Neuronal stem cell (in vitro differentiated cells): ENCODE measurements around the gene RPL10A.
A peak's percentile ranks its signal among the peaks of the same experiment; 100 is the strongest.

Source experiments
- DNase-seq: peaks from one replicate; pipeline ENCODE4 v3.0.0-alpha.2; 2013; ENCODE audit warnings: low spot score
- H2AFZ ChIP-seq: one replicate; pipeline ENCODE4 v1.6.1; 2013; ENCODE audit warnings: mild to moderate bottlenecking, low read length, inconsistent platforms
- H2AK5ac ChIP-seq: 2 replicates; pipeline ENCODE4 v1.6.1; 2013; ENCODE audit warnings: low read depth, mild to moderate bottlenecking, inconsistent platforms, low read length, moderate library complexity, mixed read lengths
- H2BK120ac ChIP-seq: 2 replicates; pipeline ENCODE4 v1.6.1; 2013; ENCODE audit warnings: low read depth, mild to moderate bottlenecking, inconsistent platforms, low read length, moderate library complexity, mixed read lengths
- H2BK12ac ChIP-seq: one replicate; pipeline ENCODE4 v1.6.1; 2013; ENCODE audit warnings: low read length, inconsistent platforms
- H2BK15ac ChIP-seq: 2 replicates; pipeline ENCODE4 v1.6.1; 2013; ENCODE audit warnings: mild to moderate bottlenecking, low read length, inconsistent platforms, mixed read lengths
- H2BK5ac ChIP-seq: one replicate; pipeline ENCODE4 v1.6.1; 2013; ENCODE audit warnings: inconsistent platforms, mild to moderate bottlenecking, low read length, moderate library complexity
- H3K14ac ChIP-seq: one replicate; pipeline ENCODE4 v1.6.1; 2013; ENCODE audit warnings: low read length, inconsistent platforms
- H3K18ac ChIP-seq: 2 replicates; pipeline ENCODE4 v1.6.1; 2013; ENCODE audit warnings: low read length, inconsistent platforms
- H3K23ac ChIP-seq: 2 replicates; pipeline ENCODE4 v1.6.1; 2013; ENCODE audit warnings: low read depth, mild to moderate bottlenecking, mixed read lengths, low read length, inconsistent platforms; ENCODE audit not compliant: poor library complexity
- H3K27ac ChIP-seq: replicated peaks from 3 replicates; pipeline ENCODE4 v1.5.1; 2013; ENCODE audit warnings: low read length, inconsistent platforms
- H3K27me3 ChIP-seq, 3 experiments: 2 replicates each; pipeline ENCODE4 v1.6.1; 2013; ENCODE audit warnings: low read length in 3 of 3, mild to moderate bottlenecking in 2 of 3, inconsistent platforms in 1 of 3, low read depth in 1 of 3, mixed read lengths in 1 of 3, moderate library complexity in 1 of 3; ENCODE audit not compliant: control insufficient read depth in 3 of 3, insufficient read depth in 3 of 3
- H3K36me3 ChIP-seq, 2 donors: replicated peaks in 1 of 2; 2 replicates each; pipeline ENCODE4 v1.6.1; 2013; ENCODE audit warnings: low read length in 2 of 2; ENCODE audit not compliant: control insufficient read depth in 2 of 2, insufficient read depth in 2 of 2
- H3K4ac ChIP-seq: 2 replicates; pipeline ENCODE4 v1.6.1; 2013; ENCODE audit warnings: inconsistent platforms, mild to moderate bottlenecking, low read length, moderate library complexity
- H3K4me1 ChIP-seq, 2 donors: 1 replicate in 1 of 2; 2 replicates in 1 of 2; pipeline ENCODE4 v1.6.1; 2013; ENCODE audit warnings: low read length in 2 of 2, low read depth in 1 of 2; ENCODE audit not compliant: control insufficient read depth in 2 of 2, insufficient read depth in 1 of 2
- H3K4me2 ChIP-seq: one replicate; pipeline ENCODE4 v1.6.1; 2013; ENCODE audit warnings: mild to moderate bottlenecking, low read length, inconsistent platforms; ENCODE audit not compliant: insufficient read depth, poor library complexity, severe bottlenecking
- H3K4me3 ChIP-seq, 2 donors: 2 replicates each; pipeline ENCODE4 v1.5.1; 2013; ENCODE audit warnings: low read length in 2 of 2, mild to moderate bottlenecking in 2 of 2, inconsistent platforms in 1 of 2, moderate library complexity in 1 of 2
- H3K79me1 ChIP-seq: one replicate; pipeline ENCODE4 v1.6.1; 2013; ENCODE audit warnings: low read depth, mild to moderate bottlenecking, inconsistent platforms, low read length, moderate library complexity
- H3K9ac ChIP-seq: one replicate; pipeline ENCODE4 v1.6.1; 2013; ENCODE audit warnings: mild to moderate bottlenecking, low read depth, low read length, inconsistent platforms; ENCODE audit not compliant: poor library complexity
- H3K9me3 ChIP-seq, 2 donors: replicated peaks in 1 of 2; 2 replicates each; pipeline versions ENCODE3 to v1.6.1; 2013; ENCODE audit warnings: low read length in 2 of 2, mild to moderate bottlenecking in 2 of 2, inconsistent platforms in 1 of 2, low read depth in 1 of 2, mixed read lengths in 1 of 2, moderate library complexity in 1 of 2; ENCODE audit not compliant: control insufficient read depth in 2 of 2, insufficient read depth in 1 of 2
- H4K8ac ChIP-seq: one replicate; pipeline ENCODE4 v1.6.1; 2013; ENCODE audit warnings: low read depth, mild to moderate bottlenecking, inconsistent platforms, low read length, moderate library complexity
- H4K91ac ChIP-seq: one replicate; pipeline ENCODE4 v1.6.1; 2013; ENCODE audit warnings: low read length, low read depth, mild to moderate bottlenecking, inconsistent platforms; ENCODE audit not compliant: poor library complexity
- WGBS, 2 donors: extraction: QIAGEN DNeasy Blood & Tissue Kit; methylation state at CpG; one replicate each; pipeline ENCODE4 v1.1.7; 2013; ENCODE audit warnings: missing lambda C conversion rate in 2 of 2, mixed read lengths in 1 of 2; ENCODE audit not compliant: insufficient read length in 2 of 2, insufficient replicate concordance in 1 of 2; ENCODE audit errors: extremely low coverage in 2 of 2; 5-methylcytosine and 5-hydroxymethylcytosine counted together

The RPL10A gene

DNA sequence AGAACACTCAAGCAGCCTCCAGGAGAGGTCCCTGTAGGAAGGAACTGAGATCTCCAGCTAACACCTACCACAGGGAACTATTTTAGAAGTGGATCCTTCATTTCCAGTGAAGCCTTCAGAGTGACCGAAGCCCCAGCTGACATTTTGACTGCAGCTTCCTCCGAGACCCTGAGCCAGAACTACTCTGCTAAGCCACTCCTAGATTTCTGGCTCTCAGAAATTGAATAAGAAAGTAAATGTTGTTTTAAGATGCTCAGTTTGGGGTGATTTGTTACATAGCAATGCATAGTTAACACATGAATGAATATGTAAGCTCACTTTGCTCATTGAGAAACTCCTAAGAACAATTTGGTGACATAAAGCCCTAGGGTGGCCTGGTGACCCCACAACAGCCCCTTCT, 39.0 kb downstream of the RPL10A start:
- Histone ChIP-seq H3K9ac (no peak overlapping the region), H2AFZ (no peak overlapping the region), H3K4me3 (no peak overlapping the region), H3K27me3 (peaks cover 0 to 9% (median 5%) of the 10 kb centered on the region in 3 experiments), H2BK120ac (no peak overlapping the region), H3K79me1 (no peaks in the 10 kb centered on the region), H3K23ac (no peak overlapping the region), H3K4ac (no peak overlapping the region), H2AK5ac (no peak overlapping the region), H2BK15ac (no peak overlapping the region), H3K4me1 (peaks cover 11 to 28% of the 10 kb centered on the region in 2 donors), H2BK5ac (no peak overlapping the region), H3K14ac (no peak overlapping the region), H4K8ac (no peak overlapping the region), H3K9me3 (no peaks in the 10 kb centered on the region), H3K36me3 (no peaks in the 10 kb centered on the region), H2BK12ac (no peak overlapping the region), H3K18ac (no peak overlapping the region), H3K4me2 (no peak overlapping the region), H4K91ac (no peak overlapping the region), H3K27ac (no peak overlapping the region)
- WGBS, 2 donors: no CpG with 5 or more reads among the region's 2 CpGs
- no peak for DNase-seq

DNA sequence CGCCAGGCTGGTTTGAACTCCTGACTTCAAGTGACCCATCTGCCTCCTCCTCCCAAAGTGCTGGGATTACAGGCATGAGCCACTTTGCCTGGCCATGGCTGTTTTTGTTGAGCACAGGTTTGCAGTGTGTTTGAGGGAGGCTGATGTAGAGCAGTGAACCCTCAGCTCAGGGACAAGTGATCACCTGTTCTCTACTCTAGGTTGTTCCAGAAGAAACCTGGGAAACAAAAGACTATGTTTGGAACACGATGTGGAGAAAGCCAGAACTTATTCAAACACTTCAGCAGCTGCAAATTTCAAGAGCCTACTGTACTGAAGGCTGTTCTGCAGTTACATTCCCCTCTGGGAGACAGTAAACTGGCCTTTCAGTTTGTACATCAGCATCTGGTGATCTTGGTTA, 39.8 kb downstream of the RPL10A start:
- Histone ChIP-seq H3K18ac (no peak overlapping the region), H2BK12ac (no peak overlapping the region), H3K4ac (no peak overlapping the region), H2BK120ac (no peak overlapping the region), H3K27me3 (peaks cover 0 to 9% (median 5%) of the 10 kb centered on the region in 3 experiments), H3K79me1 (no peaks in the 10 kb centered on the region), H2BK5ac (no peak overlapping the region), H3K23ac (no peak overlapping the region), H3K9ac (no peak overlapping the region), H4K8ac (no peak overlapping the region), H3K14ac (no peak overlapping the region), H2AFZ (no peak overlapping the region), H2BK15ac (no peak overlapping the region), H4K91ac (no peak overlapping the region), H3K4me3 (no peak overlapping the region), H3K27ac (no peak overlapping the region), H3K4me1 (peaks cover 11 to 35% of the 10 kb centered on the region in 2 donors), H3K4me2 (no peak overlapping the region), H3K36me3 (no peaks in the 10 kb centered on the region), H2AK5ac (no peak overlapping the region), H3K9me3 (no peaks in the 10 kb centered on the region)
- no CpG with 5 or more reads among the region's 2 CpGs for WGBS, 2 donors
- no peak for DNase-seq

DNA sequence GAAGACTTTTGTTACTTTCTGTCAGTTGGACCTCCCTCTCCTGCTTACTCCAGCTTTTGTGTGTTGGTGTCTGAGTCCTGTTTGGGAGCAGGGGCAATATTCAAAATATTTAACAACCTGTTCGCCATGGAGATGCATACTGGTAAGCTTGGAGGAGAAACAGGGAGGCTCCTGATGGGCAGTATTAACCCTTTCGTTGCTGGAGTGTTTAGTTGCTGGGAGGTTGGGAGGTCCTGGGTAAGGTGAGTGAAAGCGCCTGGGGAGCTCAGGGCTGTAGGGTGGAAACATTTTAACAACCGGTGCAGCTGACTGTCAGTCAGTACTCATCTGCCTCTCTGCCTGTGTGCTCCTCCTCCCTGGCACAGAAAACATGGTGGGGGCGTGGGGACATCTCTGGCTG, 40.3 kb downstream of the RPL10A start:
- Histone ChIP-seq H2AFZ (peak overlapping the region; percentile 20), H4K8ac (no peak overlapping the region), H3K4me1 (peaks cover 11 to 35% of the 10 kb centered on the region in 2 donors), H3K36me3 (no peaks in the 10 kb centered on the region), H3K4ac (no peak overlapping the region), H3K4me3 (no peak overlapping the region), H3K9ac (no peak overlapping the region), H3K27me3 (peaks cover 0 to 9% (median 5%) of the 10 kb centered on the region in 3 experiments), H3K27ac (no peak overlapping the region), H3K79me1 (no peaks in the 10 kb centered on the region), H2AK5ac (peak overlapping the region; percentile 40), H3K14ac (no peak overlapping the region), H3K18ac (peak overlapping the region; percentile 68), H3K23ac (no peak overlapping the region), H2BK5ac (no peak overlapping the region), H3K9me3 (no peaks in the 10 kb centered on the region), H4K91ac (no peak overlapping the region), H2BK15ac (no peak overlapping the region), H3K4me2 (no peak overlapping the region), H2BK120ac (no peak overlapping the region), H2BK12ac (no peak overlapping the region)
- no peak for DNase-seq
- no CpG with 5 or more reads among the region's 5 CpGs for WGBS, 2 donors

DNA sequence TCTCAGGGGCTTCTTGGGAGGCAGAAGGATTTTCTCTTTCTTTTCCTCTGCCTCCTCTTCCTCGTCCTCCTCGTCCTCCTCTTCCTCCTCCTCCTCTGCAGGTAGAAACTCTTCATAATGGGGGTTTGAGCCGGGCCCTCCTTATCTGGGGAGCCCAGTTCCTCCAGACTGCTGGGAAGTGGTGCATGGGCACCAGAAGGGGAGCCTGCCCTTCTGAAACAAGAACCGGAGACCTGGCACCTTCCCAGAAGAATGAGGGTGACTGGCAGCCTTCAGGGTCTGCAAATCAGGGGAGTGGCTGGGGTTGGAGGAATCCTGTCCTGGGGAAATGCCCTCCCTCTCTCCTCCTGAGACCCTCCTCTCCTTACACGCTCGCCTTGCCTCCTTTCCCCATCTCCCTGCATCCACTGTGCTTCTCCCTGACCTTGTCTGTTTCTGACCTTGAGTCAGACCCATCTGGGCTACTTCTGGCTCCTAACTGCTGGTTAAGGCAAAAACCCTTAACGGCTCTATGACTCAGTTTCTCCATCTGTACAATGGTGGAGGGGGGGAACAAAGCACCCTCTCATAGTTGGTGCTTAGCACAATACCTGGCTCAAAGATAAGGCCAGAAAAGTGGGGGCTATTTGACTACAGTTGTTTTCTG, 42.8 kb downstream of the RPL10A start:
- Histone ChIP-seq H3K14ac (no peak overlapping the region), H2BK5ac (peak overlapping the region; percentile 46), H2BK15ac (peak overlapping the region; percentile 96), H3K4me1 (peaks cover 9 to 29% of the 10 kb centered on the region in 2 donors), H4K91ac (no peak overlapping the region), H3K4me2 (peak overlapping the region; percentile 44), H3K27ac (no peak overlapping the region), H4K8ac (no peak overlapping the region), H3K18ac (peak overlapping the region; percentile 96), H3K9ac (no peak overlapping the region), H3K9me3 (no peaks in the 10 kb centered on the region), H2AFZ (peak overlapping the region; percentile 18), H2AK5ac (peak overlapping the region; percentile 2), H3K27me3 (peaks cover 0 to 9% (median 5%) of the 10 kb centered on the region in 3 experiments), H2BK12ac (peak overlapping the region; percentile 89), H3K36me3 (no peaks in the 10 kb centered on the region), H3K4me3 (no peak overlapping the region), H2BK120ac (no peak overlapping the region), H3K79me1 (no peaks in the 10 kb centered on the region), H3K4ac (no peak overlapping the region), H3K23ac (no peak overlapping the region)
- no peak for DNase-seq
- WGBS, 2 donors: no CpG with 5 or more reads among the region's 7 CpGs
